ENCODE data around the gene GET3.

GET3 gene

GRCh38 chr19:12751635-12752034 is 14.3 kb downstream of the GET3 start, which contains the start of gene BEST2:
Gene BEST2 (plus strand): TSS chr19:12751791. CDS start chr19:12752593, 802 bp downstream.
- Histone ChIP-seq H3K9me3 (ENCODE audit: insufficient read depth, low read length) (no peaks in the 10 kb centered on the region; the same call in 1 of the 2 replicates), H3K27me3 (ENCODE audit: low read length) (no peaks in the 10 kb centered on the region), H3K36me3 (ENCODE audit: low read length) (0 out of 2 replicates have a peak, but pooled peaks cover 3% of the 10 kb centered on the region), H2AFZ (ENCODE audit: low read depth, low read length, severe bottlenecking) (no peak within 1 kb of the TSS), H4K20me1 (ENCODE audit: low read depth, low read length) (no peaks in the 10 kb centered on the region), H3K27ac (ENCODE audit: low read depth, low read length) (no peak within 1 kb of the TSS), H3K79me2 (ENCODE audit: insufficient read depth, low read length) (no peaks in the 10 kb centered on the region), H3K4me3 (ENCODE audit: insufficient read depth, low read length, poor library complexity, severe bottlenecking) (no peak within 1 kb of the TSS), H3K9ac (ENCODE audit: low read length) (no peak within 1 kb of the TSS), H3K9me2 (replicated peaks; ENCODE audit: insufficient read depth, low read length) (no peaks in the 10 kb centered on the region), H3F3A (ENCODE audit: insufficient read depth) (no peaks in the 10 kb centered on the region), H3K4me2 (ENCODE audit: low read depth, low read length, poor library complexity, severe bottlenecking) (no peak within 1 kb of the TSS)
- TF ChIP-seq CTCF (IDR thresholded peaks at IDR 0.05; ENCODE audit: insufficient read depth, low read length, poor library complexity, severe bottlenecking) (no peak), EZH2phosphoT487 (conservative IDR thresholded peaks at IDR 0.05; ENCODE audit: low read length) (no peak)

GRCh38 chr19:12752056-12752781 is 14.9 kb downstream of the GET3 start:
- 0 out of 2 replicates have a peak, but pooled peaks cover 3% of the 10 kb centered on the region for H3K36me3 ChIP-seq (ENCODE audit: low read length)
- H3K9ac ChIP-seq (ENCODE audit: low read length): no peak overlapping the region
- no peaks in the 10 kb centered on the region for H3K9me2 ChIP-seq (replicated peaks; ENCODE audit: insufficient read depth, low read length)
- no peaks in the 10 kb centered on the region for H4K20me1 ChIP-seq (ENCODE audit: low read depth, low read length)
- H2AFZ ChIP-seq (ENCODE audit: low read depth, low read length, severe bottlenecking): no peak overlapping the region
- H3K79me2 ChIP-seq (ENCODE audit: insufficient read depth, low read length): no peaks in the 10 kb centered on the region
- H3K4me2 ChIP-seq (ENCODE audit: low read depth, low read length, poor library complexity, severe bottlenecking): no peak overlapping the region
- H3K27me3 ChIP-seq (ENCODE audit: low read length): no peaks in the 10 kb centered on the region
- no peak overlapping the region for H3K27ac ChIP-seq (ENCODE audit: low read depth, low read length)
- H3K9me3 ChIP-seq (ENCODE audit: insufficient read depth, low read length): no peaks in the 10 kb centered on the region; the same call in 1 of the 2 replicates
- H3F3A ChIP-seq (ENCODE audit: insufficient read depth): no peaks in the 10 kb centered on the region
- TF ChIP-seq CTCF (IDR thresholded peaks at IDR 0.05; ENCODE audit: insufficient read depth, low read length, poor library complexity, severe bottlenecking) (no peak), EZH2phosphoT487 (conservative IDR thresholded peaks at IDR 0.05; ENCODE audit: low read length) (no peak)
- no peak overlapping the region for H3K4me3 ChIP-seq (ENCODE audit: insufficient read depth, low read length, poor library complexity, severe bottlenecking)

GRCh38 chr19:12754465-12755196 is 17.3 kb downstream of the GET3 start:
- no peaks in the 10 kb centered on the region for H3K9me3 ChIP-seq (ENCODE audit: insufficient read depth, low read length)
- TF ChIP-seq EZH2phosphoT487 (conservative IDR thresholded peaks at IDR 0.05; ENCODE audit: low read length) (no peak), CTCF (IDR thresholded peaks at IDR 0.05; ENCODE audit: insufficient read depth, low read length, poor library complexity, severe bottlenecking) (no peak)
- no peak overlapping the region for H3K27ac ChIP-seq (ENCODE audit: low read depth, low read length)
- H3K4me3 ChIP-seq (ENCODE audit: insufficient read depth, low read length, poor library complexity, severe bottlenecking): no peak overlapping the region
- H3K9me2 ChIP-seq (replicated peaks; ENCODE audit: insufficient read depth, low read length): no peaks in the 10 kb centered on the region
- no peaks in the 10 kb centered on the region for H3F3A ChIP-seq (ENCODE audit: insufficient read depth)
- no peaks in the 10 kb centered on the region for H4K20me1 ChIP-seq (ENCODE audit: low read depth, low read length)
- no peak overlapping the region for H3K9ac ChIP-seq (ENCODE audit: low read length)
- H3K79me2 ChIP-seq (ENCODE audit: insufficient read depth, low read length): no peaks in the 10 kb centered on the region
- H3K4me2 ChIP-seq (ENCODE audit: low read depth, low read length, poor library complexity, severe bottlenecking): no peak overlapping the region
- no peaks in the 10 kb centered on the region for H3K27me3 ChIP-seq (ENCODE audit: low read length)
- H3K36me3 ChIP-seq (ENCODE audit: low read length): no peaks in the 10 kb centered on the region
- H2AFZ ChIP-seq (ENCODE audit: low read depth, low read length, severe bottlenecking): no peak overlapping the region

Data from SU-DHL-6 (cell line).